B cell (primary cell): ENCODE measurements around the gene ZNF407.

Source experiments
- CTCF ChIP-seq: fragments of 200-600 bp; IDR thresholded peaks from one replicate; pipeline ENCODE4 v1.8.0; 2022; ENCODE audit warnings: antibody characterized with exemption, mild to moderate bottlenecking
- EZH2 ChIP-seq: IDR thresholded peaks from 2 replicates; pipeline ENCODE4 v1.6.1; 2012; ENCODE audit warnings: borderline replicate concordance, low read depth, mild to moderate bottlenecking, moderate library complexity, low read length; ENCODE audit not compliant: insufficient read depth, poor library complexity, severe bottlenecking

GRCh38 chr18:74715865-74716712 lies 118.4 kb downstream of the ZNF407 start:
- TF ChIP-seq EZH2 (no peak), CTCF (no peak)
